Measurements from ENCODE around the gene TTC13.
A peak's percentile ranks its signal among the peaks of the same experiment; 100 is the strongest.

TTC13 gene

DNA sequence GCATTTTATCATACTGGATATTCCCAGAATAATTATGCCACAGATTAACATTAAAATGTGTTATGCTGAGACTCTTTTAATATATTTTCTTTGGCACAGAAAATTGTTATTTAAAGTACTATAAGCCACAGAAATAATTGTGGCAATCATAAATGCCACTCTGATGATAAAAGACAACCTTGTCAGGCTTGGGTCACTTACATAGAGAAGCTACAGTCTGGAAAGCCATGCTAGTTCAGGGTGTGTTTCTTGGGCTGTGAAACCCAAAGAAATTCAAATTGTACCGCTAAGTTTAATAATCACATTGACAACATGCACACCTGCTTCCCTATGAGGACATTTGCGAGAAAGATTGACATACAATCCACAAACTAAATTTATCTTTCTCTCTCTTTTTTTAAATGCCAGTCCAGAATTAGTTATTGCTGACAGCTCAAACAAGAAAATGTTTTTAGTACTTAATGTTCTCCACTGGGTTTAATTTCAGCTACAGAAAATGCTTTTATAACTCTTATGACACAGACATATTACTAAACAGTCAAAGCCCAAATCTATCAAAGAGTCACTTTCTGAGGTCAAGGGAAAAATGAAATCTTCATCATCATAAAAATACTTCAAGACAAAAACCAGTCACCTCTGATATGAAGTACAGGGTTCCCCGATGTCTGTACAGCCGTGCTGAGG lies 38.7 kb downstream of the TTC13 start:
- no peak for DNase-seq

DNA sequence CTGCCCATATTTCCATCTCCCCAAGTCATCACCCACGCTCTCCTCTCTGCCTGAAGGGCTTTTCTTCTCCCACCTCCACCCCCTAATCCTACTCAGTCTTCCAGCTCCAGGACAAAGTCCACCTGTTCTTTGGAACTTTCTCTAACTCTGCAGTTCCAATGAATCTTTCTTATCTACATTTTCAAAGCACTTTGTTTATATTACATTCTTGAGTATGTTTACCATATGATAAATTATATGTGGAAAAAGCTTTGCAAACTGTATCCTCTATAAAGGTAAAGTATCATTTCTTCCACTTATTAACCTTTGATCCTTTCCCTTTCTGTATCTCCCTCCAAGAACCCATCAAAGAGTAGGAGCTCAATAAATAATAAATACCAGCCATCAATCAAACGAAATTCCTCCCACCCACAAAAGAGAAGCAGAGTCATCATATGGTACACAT lies 39.7 kb downstream of the TTC13 start:
- DNase-seq, result no peak

DNA sequence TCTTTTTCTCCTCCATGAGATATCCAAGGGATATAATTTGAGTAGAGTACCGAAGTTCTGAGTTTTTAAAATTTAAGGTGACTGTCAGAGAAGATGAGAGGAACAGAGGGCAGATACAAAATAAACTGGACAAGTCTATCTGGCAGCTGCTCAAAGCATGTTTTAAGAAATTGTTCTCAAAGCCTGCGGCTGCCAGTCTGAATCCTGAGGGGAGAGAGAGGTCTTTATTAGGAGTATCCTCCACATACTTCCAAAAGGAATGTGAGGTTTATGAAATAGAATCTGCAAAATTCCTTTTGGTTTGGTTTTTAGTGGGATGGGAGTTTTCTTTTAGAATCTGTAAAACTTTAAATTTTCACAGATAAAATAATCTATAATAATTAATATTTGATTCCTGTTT lies 41.3 kb downstream of the TTC13 start:
- DNase-seq, result no peak

DNA sequence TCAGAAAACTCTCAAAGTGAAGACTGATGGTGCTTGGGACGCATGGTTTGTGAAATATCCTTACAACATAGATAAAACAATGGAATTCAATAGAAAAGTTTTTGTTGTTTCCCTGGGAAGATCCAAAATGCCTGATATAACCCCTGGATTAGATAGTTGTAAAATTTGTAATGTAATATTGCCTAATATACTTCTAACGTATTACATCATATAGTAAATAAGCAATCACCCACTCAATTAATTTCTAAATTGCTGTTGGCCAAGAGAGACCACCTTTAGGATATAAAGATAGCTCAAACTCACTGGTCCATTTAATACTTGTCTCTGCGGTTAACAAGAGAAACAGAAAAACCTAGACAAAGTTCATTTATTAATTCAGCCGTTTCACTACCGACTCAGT lies 42.2 kb downstream of the TTC13 start:
- no peak for DNase-seq

DNA sequence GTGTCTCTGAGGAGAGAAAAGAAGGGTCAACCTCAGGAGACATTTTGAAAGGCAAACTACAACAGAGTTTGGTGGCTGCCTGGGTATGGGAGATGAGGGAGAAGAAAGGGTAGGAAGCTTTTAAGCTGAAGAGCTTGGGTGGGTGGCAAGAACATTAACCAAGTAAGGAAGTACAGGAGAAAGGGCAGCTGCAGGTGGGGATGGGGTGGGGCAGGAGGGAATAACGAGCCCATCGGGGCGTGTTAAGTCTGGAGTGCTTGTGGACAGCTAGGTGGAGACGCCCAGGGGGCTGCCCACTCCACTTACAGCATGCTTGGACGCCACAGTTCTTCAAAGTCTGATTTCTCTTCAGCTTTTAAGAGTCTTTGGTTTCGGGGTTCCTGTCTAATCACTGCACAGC lies 42.8 kb downstream of the TTC13 start:
- DNase-seq, result no peak

DNA sequence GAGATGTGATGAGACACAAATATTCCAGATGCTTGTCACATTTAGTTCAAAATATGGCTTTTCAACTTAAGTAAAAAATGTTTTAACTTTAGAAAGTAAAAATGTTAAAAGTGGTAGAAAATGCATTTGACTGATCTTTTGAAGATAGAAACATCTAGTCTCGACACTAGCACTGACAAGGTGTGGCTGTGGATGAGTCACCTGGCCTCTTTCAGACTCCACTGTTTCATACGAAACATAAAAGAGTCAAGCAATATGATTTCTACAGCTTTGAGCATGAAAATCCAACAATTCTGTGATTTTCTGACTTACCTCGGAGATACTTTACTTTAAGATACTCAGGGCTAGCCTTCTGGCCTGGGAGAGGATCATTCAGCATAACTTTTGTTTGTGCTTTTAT lies 47.7 kb downstream of the TTC13 start:
- DNase-seq, result no peak

DNA sequence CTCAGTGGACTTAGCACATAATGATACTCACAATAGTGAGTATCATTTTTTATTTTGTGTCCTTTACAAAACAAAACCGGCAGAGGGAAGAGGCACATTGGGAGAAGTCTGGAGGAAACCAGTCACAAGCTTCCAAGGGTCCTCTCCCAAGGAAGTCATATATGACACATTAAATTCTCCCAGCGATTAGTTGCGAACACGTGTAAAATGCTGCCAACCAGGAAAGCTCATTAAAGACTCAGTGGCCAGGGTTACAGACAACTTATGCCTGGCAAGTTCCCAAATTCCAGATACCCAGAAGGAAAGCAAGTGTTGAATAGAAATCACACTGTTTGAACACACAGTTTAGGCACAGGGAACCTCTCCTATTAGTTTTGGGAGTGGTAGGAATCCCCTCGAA lies 52.5 kb downstream of the TTC13 start:
- no peak for DNase-seq

DNA sequence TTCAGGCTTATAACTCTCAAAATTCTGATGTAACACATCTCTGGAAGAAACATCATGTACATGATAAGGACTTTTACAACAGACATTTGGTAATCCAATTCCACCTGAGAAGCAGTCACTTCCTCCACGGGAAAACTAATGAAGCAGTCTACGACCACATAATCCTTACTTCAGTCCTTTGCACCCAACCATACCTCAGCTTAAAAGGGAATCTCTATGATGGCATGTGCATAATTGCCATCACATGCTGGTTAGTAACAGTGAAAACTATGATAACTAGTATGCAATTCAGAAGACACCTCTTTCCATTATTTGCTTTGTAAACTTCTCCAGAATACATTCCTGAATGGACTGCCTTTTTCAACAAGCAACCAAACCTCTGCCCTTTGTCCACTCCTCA lies 53.1 kb downstream of the TTC13 start:
- no peak for DNase-seq

DNA sequence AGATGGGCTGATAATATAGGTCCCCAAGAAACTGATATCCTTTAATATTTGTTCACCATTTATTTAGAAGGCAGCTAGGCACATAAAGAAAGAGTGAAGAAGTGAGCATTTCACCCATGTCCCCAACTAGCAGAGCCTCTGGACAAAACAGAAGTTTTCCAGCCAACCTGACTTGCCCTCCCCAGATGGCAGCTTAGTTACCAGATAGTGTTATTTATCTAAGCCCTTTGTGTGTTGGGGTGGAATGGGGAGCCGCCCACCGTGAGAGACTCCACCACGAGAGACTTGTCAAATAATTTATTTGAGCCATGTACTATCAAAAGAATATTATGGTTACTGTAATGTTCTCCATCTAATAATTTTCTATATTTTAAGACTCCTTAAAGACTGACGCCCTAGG lies 55.5 kb downstream of the TTC13 start:
- DNase-seq, result no peak

DNA sequence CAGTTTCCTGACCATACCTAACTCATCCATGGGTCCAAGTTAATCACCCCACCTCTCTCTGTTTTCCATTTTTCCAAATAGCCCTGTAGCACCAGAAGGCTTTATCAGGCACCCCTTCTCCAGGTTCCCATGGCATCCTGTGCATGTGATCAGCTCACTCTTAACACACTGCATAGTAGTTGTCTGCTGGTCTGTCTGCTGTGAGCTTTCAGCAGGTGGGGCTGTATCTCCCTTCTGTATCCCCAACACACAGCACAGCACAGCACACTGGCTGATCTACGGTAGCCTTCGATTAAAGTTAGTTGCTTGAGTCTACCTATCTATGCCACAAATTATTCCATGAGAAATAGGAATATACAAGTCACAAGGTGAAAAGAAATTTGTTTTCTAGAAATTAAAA lies 56.0 kb downstream of the TTC13 start:
- DNase-seq, result no peak

DNA sequence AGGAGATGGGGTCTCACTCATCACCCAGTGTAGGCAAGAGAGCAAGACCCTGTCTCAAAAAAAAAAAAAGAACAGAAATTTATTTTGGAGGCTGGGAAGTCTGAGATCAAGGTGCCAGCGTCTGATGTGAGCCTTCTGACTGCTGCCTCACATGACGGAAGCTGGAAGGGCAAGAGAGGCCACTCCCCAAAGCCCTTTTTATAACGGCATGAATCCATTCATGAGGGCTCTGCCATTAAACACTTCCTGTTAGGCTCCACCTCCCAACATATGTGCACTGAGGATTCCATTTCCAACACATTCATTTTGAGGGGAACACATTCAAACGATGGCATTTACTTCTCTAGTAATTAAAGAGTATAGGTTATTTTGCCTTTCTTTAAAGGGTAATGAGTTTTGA lies 59.5 kb downstream of the TTC13 start:
- DNase-seq, result no peak

DNA sequence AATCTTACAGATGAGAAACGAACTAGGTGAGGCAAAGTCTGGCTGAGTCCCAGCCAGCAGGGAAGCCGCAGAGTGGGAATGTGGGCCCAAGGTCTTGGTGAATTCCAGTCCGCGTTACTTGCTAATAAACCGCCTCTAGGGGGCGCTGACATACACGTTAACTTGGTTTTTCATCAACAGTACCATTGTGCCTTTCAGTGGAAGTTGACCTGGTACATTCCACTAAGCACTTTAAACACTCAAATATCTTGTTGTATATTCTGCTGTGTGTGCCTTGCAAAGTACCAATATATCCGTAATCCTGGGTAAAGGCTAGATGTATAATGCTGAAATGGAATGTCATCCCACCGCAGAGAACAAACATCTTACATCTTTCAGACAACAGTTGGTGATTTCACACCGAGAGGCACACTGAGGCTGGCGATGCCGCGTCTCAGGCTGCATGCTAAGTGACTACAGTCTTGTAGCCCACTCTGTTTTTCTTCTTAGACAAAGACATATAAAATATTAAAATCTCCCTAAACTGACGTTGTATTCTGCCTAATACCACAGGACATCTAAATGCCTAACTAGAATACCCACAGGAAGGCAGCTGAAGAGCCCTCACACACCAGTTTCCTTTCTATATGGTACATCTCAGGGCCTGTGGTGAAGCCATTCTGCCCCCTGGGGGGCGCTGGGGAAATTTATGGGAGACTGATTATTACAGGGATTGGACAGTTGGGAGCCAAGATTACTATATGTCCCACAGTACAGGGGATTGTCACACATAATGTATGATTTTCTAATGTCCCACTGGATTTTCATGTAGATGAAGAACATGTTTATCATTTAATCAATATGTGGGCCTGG lies 61.2 kb downstream of the TTC13 start:
- peak; percentile 72 for DNase-seq

DNA sequence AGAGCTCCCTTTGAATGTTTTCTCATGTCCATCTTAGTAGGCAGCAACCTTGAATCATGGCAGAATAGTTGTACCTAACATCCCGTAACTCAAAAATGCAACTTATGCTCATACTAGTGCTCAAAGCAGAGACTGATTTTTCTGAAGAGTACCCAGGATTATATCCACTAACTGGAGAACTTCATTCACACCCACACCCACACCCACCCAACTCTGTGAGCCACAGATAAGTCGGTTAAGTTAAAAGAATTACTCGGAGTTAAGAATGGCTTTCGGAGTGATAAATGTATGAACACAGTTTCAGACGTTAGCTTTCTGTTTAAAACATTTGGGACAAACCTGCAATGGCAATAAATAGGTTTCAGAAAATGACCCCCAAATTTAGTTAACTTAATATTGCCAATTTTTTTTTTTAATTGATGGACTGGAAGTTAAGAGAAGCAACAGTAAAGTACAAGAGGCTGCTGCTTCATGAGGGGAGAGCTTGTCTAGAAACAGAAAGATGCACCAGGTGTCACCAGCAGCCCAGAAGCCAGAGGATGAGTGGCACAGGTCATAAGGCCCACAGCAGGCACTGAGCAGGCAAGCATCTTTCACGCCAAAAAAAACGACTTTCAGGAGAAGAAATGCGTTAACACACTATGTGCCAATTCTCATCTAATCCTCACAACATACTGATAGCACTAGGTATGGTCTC lies 61.9 kb downstream of the TTC13 start:
- DNase-seq, result no peak

DNA sequence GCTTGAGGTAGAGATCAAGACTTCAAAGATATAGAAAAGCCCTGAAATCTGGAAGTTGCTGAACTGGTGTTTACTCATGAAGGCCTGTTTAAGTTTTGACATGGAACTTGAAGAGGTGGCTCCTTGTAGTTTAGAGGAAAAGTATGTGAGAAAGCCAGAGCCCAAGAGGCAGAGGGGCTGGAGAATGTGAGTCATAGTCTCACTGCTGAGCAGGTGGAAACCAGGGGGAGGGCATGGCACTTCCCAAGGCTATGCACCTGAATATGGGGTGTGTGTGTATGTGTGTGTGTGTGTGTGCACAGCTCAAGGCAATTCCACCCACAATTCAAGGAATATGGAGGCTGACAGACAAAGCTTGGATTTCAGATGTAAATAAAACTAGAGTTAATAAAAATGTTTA lies 63.6 kb downstream of the TTC13 start:
- no peak for DNase-seq

DNA sequence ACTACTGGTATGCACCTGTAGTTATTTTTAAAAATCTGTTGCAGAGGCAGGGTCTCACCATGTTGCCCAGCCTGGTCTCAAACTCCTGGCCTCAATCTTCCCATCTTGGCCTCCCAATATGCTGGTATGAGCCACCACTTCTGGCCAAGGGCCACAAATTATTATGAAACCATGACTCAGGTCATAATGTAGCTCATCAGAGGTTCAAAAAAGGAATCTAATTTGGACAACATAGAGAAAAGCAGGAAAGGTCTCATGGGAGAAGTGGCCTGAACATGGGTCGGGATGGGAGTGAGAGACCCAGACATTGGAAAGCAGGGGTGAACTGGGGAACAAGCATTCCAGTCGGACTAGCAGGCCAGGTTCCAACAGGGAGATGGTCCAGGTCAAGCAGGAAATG lies 65.2 kb downstream of the TTC13 start:
- no peak for DNase-seq

DNA sequence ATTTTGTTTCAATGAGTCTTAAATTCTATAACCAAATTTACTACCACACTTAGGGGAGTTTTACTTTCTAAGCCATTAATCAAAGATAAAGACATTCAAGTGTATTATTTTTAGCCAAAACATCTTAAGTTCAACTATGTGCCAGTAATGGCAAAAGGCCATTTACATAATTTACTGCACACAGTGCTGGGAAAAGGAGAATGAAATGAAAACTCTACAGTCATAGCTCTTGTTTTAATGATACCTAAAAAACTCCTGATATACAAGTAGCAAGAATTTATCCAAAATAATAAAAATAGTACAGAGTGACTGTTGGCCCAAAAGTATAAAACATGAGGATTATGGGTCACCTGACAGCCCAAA lies 67.9 kb downstream of the TTC13 start:
- DNase-seq, result no peak

DNA sequence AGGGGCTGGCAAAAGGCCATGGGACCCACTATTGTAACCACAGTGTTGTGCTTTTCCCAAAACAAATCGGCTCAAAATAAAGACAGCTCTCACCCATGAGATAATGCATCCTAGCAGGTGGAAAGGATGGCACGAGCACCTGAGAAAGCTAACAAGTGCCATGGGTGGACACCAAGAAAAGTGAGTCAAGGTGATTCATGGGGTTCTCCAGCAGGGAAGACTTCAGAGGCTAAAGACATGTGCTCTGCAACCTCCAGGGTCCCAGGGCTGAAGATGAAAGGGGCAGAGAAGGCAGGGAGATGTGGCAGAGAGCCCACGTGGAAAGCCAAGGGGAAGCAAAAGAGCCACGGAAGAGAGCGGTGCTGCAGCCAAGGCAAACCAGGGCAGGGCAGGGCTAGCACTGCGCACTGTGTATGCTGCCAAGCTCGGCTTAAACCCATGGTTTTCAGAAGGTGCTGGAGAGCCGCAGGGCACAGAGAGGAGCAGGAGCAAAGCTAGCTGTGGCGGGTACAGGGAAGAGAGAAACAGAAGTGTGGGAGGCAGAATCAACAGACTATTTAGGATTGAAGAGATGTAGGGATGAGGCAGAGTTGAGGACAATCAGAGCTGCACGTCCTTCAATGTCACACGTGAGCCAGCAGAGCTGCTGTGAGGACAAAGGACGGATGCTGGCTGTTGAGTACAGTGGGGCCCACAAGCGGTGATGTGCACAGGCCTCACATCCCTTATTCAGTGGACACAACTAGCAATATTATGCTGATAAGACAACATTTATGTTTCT lies 68.5 kb downstream of the TTC13 start:
- no peak for DNase-seq

DNA sequence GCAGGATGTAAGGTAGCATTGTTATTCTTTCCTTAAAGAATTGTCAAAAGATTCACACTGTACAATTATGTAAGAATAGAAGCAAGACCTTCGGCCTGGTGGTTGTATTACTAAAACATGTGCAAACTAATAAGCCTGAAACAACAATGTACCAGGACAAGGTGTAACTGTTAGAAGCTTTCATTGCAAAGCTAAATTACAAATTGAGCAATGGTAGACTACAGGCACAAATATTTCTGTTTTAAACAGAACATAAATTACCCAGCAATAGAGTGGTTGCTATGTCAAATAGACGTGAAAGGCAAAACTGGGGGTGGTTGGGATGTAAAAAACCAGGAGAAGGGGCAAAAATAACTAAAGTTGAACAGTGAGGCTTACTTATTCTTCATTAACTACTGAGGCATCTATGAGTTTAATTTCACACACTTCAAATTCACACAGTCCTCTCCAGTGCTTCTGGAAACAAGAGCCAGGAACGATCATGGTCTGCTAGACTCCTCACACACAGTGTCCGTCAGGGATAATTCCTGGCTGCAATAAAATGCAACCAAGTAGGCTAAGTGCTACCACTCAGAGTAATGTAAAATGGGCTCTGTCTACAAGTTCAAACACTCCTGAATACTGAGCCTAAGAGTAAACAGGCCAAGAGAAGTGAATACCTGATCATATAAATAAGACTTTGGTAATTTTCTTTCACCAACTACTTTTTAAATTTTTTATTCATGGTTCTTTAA lies 71.0 kb downstream of the TTC13 start:
- no peak for DNase-seq

DNA sequence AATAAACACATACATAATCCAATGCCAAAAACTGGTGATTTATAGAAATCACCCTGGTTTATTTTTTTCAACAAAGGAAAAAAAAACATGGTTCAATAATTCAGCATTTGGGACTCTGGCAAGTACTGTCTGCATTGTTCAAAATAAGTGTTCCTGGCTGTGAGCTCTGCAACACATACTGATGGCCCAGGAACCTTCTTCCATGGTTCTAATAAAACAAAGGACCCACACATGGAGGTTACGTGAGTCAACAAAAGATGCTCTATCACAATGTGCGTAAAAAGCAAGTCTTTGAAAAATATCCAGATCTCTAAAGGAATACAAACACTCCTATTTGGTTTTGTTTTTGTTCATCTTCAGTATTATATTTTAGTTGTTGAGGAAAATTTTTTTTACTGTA lies 72.4 kb downstream of the TTC13 start:
- DNase-seq, result no peak

DNA sequence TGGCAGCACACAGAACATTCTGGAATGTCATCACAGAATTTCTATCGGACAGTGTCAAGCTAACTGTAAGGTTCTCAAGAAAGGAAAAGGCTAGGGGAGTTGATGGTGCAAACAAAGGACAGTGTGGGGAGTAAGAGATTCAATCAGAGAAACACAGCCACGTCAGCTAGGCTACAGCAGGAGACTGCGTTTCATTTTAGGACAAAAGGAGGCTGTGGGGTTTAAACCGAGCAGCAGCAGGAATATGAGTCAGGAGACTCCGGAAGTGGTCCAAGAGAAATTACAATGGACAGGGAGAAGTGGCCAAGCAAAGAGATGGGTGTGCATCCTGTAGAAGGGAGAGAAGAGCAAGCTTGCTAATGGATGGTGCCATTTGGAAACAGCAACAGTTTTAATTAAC lies 72.9 kb downstream of the TTC13 start:
- no peak for DNase-seq

DNA sequence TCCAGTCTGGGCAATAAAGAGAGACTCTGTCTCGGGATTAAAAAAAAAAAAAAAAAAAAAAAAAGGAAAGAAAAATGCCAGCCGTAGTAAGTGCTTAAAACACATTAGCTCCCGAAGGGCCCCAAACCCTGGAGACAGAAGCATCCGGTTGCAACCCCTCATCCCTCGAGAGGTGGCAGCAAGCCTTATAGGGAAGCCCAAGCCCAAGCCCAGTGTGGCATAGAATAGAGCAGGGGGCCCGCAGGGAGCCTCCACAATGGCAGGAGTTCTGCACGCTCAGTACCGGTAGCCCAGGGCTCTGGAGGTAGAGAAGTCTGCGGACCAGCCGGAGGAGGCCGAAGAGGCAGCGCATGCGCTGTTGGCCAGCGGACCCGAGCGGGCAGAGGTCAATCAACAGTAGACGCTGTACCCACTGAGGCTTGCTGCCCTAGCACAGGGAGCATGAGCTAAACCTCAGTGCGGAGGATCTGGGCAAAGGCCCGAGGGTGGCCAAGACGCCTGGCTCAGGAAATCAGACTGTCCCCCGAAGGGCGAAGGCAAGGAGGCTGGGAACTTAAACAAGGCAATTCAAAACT lies 76.2 kb downstream of the TTC13 start:
- DNase-seq, result no peak

DNA sequence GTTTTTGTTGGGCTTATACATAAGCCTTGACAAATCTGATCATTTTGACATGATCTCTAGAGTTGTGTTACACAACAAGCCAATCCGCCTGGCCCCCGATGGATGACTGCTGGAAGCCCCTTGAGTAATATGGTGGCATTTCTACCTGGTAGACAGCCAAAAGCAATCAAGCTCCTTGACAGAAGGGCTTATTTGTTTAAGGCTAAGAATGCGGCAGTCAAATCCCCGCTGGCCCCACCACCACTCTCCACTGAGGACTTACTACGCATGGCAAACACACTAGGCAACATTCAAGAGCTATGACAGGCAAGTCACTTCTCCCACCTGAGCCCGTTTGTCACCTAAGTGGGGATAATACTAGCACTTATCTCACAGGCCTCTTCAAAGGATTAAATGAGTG lies 77.0 kb downstream of the TTC13 start:
- DNase-seq, result no peak
